GM21723 (cell line): ENCODE data around the gene SEC24D.
"Not testable (repeated sequence)": the region's sequence is repeated elsewhere in the genome, so short reads cannot be mapped to it uniquely, and the experiment has no call there.

Source experiments
- ATAC-seq: cut with Tn5 transposase; IDR thresholded peaks from one replicate; pipeline ENCODE4 v1.9.1; 2021; ENCODE audit warnings: mild to moderate bottlenecking, moderate library complexity; ENCODE audit not compliant: unreplicated experiment

SEC24D gene

GRCh38 chr4:118811832-118812231, 24.1 kb downstream of the SEC24D start:
- no peak for ATAC-seq

DNA sequence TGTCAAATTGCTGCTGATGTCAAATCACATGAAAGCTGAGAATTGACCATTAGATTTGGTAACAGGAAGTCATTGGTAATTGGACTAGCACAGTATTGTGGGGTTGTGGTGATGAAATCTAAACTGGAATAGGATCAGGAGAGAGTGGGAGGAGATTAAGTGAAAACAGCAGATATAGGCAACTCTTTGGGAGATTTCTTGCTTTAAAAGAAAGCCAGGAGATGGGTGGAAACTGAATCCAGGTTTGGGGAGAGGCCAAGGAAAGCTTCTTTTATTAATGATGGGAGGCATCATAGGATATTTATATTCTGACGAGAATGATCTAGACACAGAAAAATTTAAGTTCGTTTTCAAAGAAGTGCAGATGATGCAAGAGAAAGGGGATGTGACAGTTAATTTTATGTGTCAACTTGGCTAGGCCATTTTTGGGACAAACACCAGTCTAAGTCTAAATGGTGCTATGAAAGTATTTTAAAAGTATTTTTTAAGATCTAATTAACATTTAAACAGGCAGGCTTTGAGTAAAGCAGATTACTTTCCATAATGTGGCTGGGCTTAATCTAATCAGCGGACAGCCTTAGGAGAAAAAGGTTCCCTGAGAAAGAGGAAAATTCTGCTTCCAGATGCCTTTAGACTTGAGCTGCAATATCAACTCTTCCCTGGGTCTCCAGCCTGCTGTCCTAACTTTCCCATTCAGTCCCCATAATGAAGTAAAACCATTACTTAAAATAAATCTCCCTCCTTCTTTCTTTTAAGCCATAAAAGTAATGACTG, 24.7 kb downstream of the SEC24D start:
- no peak for ATAC-seq

DNA sequence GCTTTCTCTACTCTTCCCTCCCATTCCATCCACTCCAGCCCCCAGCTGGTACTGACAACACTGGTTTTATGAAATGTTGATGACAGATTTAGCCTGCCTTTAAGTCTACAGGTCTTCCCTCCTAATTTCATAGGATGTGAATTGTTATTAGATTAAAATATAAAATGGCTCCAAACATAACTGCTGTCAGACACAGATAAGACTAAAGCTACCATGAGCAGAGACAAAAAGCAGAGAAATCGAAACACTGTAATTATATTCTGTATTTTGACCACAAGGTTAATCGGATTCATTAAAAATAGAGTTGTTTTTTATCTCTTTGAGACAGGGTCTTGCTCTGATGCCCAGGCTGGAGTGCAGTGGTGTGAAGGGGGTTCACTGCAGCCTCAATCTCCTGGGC, 28.3 kb downstream of the SEC24D start:
- no peak for ATAC-seq

- no peak for ATAC-seq
These were observed 32.7 kb downstream of the SEC24D start for GRCh38 chr4:118803253-118803652.

DNA sequence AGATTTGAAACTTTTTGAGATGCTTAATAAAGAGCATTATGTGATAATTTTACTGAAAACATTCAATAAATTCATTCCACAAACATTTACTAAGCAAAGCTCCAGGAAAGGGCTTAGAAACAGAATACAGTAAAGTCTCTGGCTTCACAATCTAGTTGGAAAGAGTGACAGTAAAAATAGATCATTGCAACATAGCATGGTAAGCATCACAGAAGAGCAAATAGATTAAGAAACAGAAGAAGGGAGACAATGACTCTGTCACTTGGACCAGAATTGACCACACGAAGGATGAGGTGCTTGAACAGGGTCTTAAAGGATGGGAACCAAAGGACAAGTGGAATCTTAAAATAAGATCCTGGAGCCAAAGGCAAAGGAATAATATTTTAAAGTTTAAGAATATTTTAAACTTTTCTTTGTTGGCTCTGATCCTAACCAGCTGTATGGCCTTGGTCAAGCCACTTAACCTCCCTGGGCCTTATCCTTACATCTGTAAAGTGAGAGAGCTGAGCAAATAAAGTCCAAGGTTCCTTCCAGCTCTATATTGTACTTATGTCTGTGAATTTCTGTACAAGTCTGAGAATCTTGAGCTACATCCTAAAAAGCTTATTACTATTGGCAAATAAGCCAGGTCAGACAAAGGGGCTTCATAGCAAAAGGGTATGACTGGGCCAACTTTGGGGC, 33.9 kb downstream of the SEC24D start:
- no peak for ATAC-seq

DNA sequence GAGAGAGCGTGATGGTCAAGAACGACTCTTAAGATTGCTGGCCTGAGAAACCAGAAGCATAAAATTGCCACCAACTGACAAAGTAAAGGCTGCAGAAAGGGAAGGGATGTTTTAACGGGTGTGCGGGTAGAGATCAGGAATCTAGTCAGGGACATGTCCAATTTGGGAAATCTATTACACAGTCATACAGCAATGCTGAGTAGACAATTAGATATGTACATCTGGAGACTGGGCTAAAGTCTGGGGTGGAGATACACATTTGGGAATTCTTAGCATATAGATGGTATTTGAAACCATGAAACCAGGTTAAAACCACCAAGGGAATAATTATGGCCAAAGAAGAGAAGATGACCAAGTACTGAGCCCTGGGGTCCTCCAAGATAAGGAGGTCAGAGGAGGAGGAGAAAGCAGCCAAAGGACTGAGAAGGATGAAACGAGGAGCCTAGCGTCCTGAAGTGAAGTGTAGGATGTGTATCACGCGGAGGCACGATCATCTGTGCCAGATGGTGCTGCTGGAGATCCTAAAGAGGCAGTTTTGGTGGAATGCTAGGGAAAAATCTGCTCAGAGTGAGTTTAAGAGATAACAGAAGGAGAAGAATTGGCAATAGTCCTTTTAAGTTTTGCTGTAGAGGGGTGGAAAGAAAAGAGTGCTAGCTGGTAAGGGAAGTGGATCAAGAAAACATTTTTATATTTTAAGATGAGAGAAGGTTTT, 36.5 kb downstream of the SEC24D start:
- ATAC-seq: no peak

GRCh38 chr4:118798658-118799057, 37.3 kb downstream of the SEC24D start:
- no peak for ATAC-seq

- no peak for ATAC-seq
These were observed 38.3 kb downstream of the SEC24D start for GRCh38 chr4:118797558-118798142.

- ATAC-seq: not testable (repeated sequence)
These were observed 44.1 kb downstream of the SEC24D start for GRCh38 chr4:118791690-118792446.

GRCh38 chr4:118790544-118790943, 45.4 kb downstream of the SEC24D start:
- ATAC-seq: no peak

DNA sequence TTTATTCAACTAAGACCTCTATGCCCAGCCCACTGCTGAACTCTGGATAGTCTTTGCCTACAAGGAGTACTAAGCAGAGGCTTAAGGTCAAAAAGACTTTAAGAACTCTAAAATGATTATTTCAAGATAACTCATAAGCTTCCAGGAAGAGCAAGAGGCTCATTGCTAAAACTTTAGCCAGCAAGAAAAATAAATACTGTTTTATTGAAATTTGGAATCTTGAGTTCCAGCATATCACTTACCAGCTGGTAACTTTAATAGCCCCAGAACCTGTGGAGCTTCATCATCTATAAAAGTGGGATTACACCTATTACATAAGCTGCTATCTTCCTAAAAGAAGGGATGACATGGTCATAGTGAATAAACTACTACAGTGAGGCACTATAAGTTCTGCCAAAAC, 47.0 kb downstream of the SEC24D start:
- ATAC-seq: no peak

GRCh38 chr4:118787844-118788380, 48.0 kb downstream of the SEC24D start:
- no peak for ATAC-seq

DNA sequence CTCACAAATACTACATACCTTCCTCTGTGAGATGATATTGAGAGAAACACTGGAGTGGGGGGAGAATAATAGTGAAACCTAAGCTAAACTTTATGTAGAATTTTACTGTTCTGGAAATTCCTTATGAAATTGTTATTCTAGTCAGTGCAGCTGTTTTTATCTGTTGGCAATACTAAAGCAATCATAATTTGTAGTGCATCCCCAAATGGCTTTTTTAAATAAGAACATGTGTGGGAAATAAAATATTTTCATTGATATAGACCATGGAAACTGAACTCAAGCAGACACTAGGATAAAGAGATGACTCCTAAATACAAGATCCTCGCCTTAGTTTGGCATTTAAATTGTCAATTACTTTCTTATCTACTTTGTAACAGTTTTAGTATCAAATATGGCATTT, 51.1 kb downstream of the SEC24D start:
- no peak for ATAC-seq

- ATAC-seq: no peak
These were observed 52.0 kb downstream of the SEC24D start for GRCh38 chr4:118783887-118784286.

- not testable (repeated sequence) for ATAC-seq
These were observed 53.0 kb downstream of the SEC24D start for GRCh38 chr4:118782886-118783285.

- ATAC-seq: not testable (repeated sequence)
These were observed 58.3 kb downstream of the SEC24D start for GRCh38 chr4:118777649-118778048.

GRCh38 chr4:118776955-118777640, 58.8 kb downstream of the SEC24D start:
- ATAC-seq: not testable (repeated sequence)

DNA sequence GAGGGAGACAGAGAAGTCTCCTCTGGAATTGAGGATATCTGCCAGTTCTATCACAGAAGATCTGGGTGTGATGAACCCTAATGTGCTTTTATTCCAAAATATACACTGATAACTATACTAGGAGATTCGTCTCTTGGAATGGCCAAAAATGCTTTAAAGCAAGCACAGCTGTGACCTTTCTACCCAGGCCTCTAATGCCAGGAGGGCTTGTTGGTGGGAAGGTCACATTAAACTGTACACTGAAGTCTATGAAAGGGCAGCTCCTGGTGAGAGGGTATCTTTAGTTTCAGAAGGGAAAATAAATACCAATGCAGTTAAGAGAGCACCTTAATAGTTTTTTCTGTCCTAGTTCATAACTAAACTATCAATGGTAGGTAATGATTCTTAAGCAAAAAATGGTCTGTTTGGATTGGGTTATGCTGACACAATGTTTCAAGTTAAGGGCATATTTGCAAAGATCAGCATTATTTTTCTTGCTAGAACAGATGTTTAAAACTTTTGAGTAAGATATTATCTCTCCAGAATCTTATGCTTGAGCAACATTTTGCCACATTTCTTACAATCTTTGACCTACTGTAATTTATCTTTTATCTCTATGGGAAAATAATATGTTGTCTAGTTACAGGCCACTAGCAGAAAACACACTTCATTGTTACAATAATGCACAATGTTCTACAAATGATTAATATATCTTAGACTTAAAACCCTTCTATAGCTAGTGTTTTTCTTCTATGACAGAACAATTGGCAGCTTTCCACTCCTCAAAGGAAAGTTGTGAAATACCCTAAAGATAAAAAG, 59.6 kb downstream of the SEC24D start:
- ATAC-seq: no peak

- ATAC-seq: no peak
These were observed 60.5 kb downstream of the SEC24D start for GRCh38 chr4:118775405-118775804.
